PC-9 (cell line): ENCODE results near the gene RTL1.

Experiments used
- EZH2 ChIP-seq: fragments of 200-600 bp; sonication (generic); IDR thresholded peaks from 2 replicates; pipeline ENCODE4 v1.8.0; 2017; ENCODE audit warnings: antibody characterized with exemption, low read depth
- TF ChIP-seq, protein P1 (sequence below): fragments of 200-600 bp; sonication (generic); conservative IDR thresholded peaks from 2 replicates; pipeline ENCODE4 v1.6.1; 2017; ENCODE audit warnings: mixed run types, antibody characterized with exemption, mild to moderate bottlenecking, moderate library complexity

DNA sequence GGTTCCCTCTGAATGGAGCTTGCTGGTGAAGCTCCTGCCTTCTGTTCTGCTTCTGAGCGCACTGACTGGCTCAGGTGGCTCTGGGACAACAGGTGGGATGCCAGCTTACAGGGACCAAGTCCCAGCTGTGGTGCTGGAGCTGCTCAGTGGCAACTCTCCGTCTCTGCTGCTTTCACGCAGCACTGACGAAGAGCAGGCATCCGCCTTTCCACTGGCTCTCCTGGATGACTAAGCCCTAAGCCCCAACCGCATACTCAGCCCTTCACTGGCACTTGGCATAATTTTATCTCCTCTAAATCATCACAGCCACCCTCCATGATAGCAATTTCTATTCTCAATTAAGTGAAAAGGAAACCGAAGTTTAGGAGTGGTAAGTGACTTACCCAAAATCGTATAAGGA lies 3.7 kb upstream of the RTL1 start:
- TF ChIP-seq, protein P1, sequence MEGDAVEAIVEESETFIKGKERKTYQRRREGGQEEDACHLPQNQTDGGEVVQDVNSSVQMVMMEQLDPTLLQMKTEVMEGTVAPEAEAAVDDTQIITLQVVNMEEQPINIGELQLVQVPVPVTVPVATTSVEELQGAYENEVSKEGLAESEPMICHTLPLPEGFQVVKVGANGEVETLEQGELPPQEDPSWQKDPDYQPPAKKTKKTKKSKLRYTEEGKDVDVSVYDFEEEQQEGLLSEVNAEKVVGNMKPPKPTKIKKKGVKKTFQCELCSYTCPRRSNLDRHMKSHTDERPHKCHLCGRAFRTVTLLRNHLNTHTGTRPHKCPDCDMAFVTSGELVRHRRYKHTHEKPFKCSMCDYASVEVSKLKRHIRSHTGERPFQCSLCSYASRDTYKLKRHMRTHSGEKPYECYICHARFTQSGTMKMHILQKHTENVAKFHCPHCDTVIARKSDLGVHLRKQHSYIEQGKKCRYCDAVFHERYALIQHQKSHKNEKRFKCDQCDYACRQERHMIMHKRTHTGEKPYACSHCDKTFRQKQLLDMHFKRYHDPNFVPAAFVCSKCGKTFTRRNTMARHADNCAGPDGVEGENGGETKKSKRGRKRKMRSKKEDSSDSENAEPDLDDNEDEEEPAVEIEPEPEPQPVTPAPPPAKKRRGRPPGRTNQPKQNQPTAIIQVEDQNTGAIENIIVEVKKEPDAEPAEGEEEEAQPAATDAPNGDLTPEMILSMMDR: no peak
- TF ChIP-seq EZH2: no peak
